ENCODE data around the gene CDKN3.

DNA sequence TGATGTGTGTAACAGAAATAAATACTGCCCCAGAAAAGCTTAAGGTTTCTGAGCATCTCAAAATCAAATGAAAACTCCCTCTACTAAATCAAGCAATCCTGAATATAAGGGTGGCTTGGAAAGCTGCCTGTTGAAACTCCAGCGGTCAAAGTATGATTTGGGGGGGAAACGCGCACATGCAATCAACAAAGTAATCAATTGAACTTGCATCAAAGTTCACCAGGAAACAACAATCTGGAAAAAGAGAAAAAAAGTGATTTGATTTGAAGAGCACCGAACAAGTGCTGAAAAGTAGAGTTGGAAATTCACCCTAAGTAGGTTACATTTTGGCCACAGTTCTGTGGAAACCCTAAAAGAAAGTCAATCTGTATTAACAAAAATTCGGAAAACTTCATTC lies 43.7 kb downstream of the CDKN3 start:
- TF ChIP-seq CTCF (IDR thresholded peaks at IDR 0.05) (no peak), POLR2AphosphoS5 (IDR thresholded peaks at IDR 0.05) (no peak), POLR2A (IDR thresholded peaks at IDR 0.05) (no peak)

All from transverse colon (tissue), 4 donors.